H9 (cell line): ENCODE measurements around the gene SMG7. TPM values are rescaled to one million over a fixed set of nuclear protein-coding genes. Genes with fewer than 3 reads are reported as not detected.

ENCODE experiments used
- DNase-seq: peaks from one replicate; pipeline ENCODE4 v3.0.0-alpha.2; 2017
- H2AFZ ChIP-seq: one replicate; pipeline ENCODE4 v1.6.1; 2013; ENCODE audit warnings: mild to moderate bottlenecking, low read length, control low read depth, moderate library complexity
- H2AK5ac ChIP-seq: 2 replicates; pipeline ENCODE4 v1.6.1; 2013; ENCODE audit warnings: low read length, control low read depth, mixed read lengths; ENCODE audit not compliant: insufficient read length
- H2BK120ac ChIP-seq: one replicate; pipeline ENCODE4 v1.6.1; 2013; ENCODE audit warnings: low read depth, mild to moderate bottlenecking, low read length, control low read depth, inconsistent platforms; ENCODE audit not compliant: poor library complexity, severe bottlenecking
- H2BK12ac ChIP-seq: 2 replicates; pipeline ENCODE4 v1.6.1; 2013; ENCODE audit warnings: low read length, control low read depth, mixed read lengths, low read depth; ENCODE audit not compliant: insufficient read length
- H2BK15ac ChIP-seq: 2 replicates; pipeline ENCODE4 v1.6.1; 2013; ENCODE audit warnings: low read depth, low read length, control low read depth
- H2BK20ac ChIP-seq: one replicate; pipeline ENCODE4 v1.6.1; 2013; ENCODE audit warnings: low read depth, mild to moderate bottlenecking, low read length, control low read depth, inconsistent platforms; ENCODE audit not compliant: poor library complexity, severe bottlenecking
- H2BK5ac ChIP-seq: 2 replicates; pipeline ENCODE4 v1.6.1; 2013; ENCODE audit warnings: low read length, control low read depth, mixed read lengths; ENCODE audit not compliant: insufficient read length
- H3K14ac ChIP-seq: 2 replicates; pipeline ENCODE4 v1.6.1; 2013; ENCODE audit warnings: low read length, control low read depth; ENCODE audit not compliant: insufficient read depth
- H3K18ac ChIP-seq: 2 replicates; pipeline ENCODE4 v1.6.1; 2013; ENCODE audit warnings: low read depth, mild to moderate bottlenecking, mixed read lengths, low read length, control low read depth; ENCODE audit not compliant: insufficient read length
- H3K23ac ChIP-seq: 2 replicates; pipeline ENCODE4 v1.6.1; 2013; ENCODE audit warnings: low read length, control low read depth, mixed read lengths, low read depth; ENCODE audit not compliant: insufficient read length
- H3K23me2 ChIP-seq: 2 replicates; pipeline ENCODE4 v1.6.1; 2013; ENCODE audit warnings: low read depth, mild to moderate bottlenecking, mixed read lengths, low read length, control low read depth; ENCODE audit not compliant: insufficient read length, poor library complexity, severe bottlenecking
- H3K27ac ChIP-seq: 2 replicates; pipeline ENCODE4 v1.5.1; 2013; ENCODE audit warnings: low read length, control low read depth, mixed read lengths, low read depth; ENCODE audit not compliant: insufficient read length
- H3K27me3 ChIP-seq: 2 replicates; pipeline ENCODE4 v1.6.1; 2013; ENCODE audit warnings: low read length, control low read depth, inconsistent platforms; ENCODE audit not compliant: insufficient read depth
- H3K4ac ChIP-seq: 2 replicates; pipeline ENCODE4 v1.6.1; 2013; ENCODE audit warnings: low read depth, mild to moderate bottlenecking, control low read depth, inconsistent platforms, low read length, moderate library complexity
- H3K4me1 ChIP-seq: 2 replicates; pipeline ENCODE4 v1.6.1; 2013; ENCODE audit warnings: low read length, control low read depth, inconsistent platforms; ENCODE audit not compliant: insufficient read depth
- H3K4me2 ChIP-seq: 2 replicates; pipeline ENCODE4 v1.6.1; 2013; ENCODE audit warnings: low read length, control low read depth, mixed read lengths; ENCODE audit not compliant: insufficient read length, insufficient read depth
- H3K56ac ChIP-seq: 2 replicates; pipeline ENCODE4 v1.6.1; 2013; ENCODE audit warnings: low read depth, mild to moderate bottlenecking, mixed read lengths, low read length, control low read depth; ENCODE audit not compliant: insufficient read length
- H3K79me1 ChIP-seq: 2 replicates; pipeline ENCODE4 v1.6.1; 2013; ENCODE audit warnings: low read depth, mild to moderate bottlenecking, moderate library complexity, low read length, control low read depth, inconsistent platforms; ENCODE audit not compliant: insufficient read depth, poor library complexity, severe bottlenecking
- H3K79me2 ChIP-seq: 2 replicates; pipeline ENCODE4 v1.6.1; 2013; ENCODE audit warnings: low read length, control low read depth, inconsistent platforms; ENCODE audit not compliant: insufficient read depth
- H3K9ac ChIP-seq: 2 replicates; pipeline ENCODE4 v1.6.1; 2013; ENCODE audit warnings: low read length, control low read depth, mixed read lengths; ENCODE audit not compliant: insufficient read length; ENCODE audit errors: extremely low read depth
- H3K9me3 ChIP-seq: one replicate; pipeline ENCODE4 v1.6.1; 2013; ENCODE audit warnings: low read depth, low read length, inconsistent platforms; ENCODE audit not compliant: control insufficient read depth
- H3T11ph ChIP-seq: one replicate; pipeline ENCODE4 v1.6.1; 2013; ENCODE audit warnings: mild to moderate bottlenecking, low read length, control low read depth, inconsistent platforms
- H4K20me1 ChIP-seq: one replicate; pipeline ENCODE4 v1.6.1; 2013; ENCODE audit not compliant: control insufficient read depth, insufficient read length, insufficient read depth
- H4K5ac ChIP-seq: 2 replicates; pipeline ENCODE4 v1.6.1; 2013; ENCODE audit warnings: low read depth, mild to moderate bottlenecking, mixed read lengths, low read length, control low read depth; ENCODE audit not compliant: insufficient read length
- H4K8ac ChIP-seq: replicated peaks from 2 replicates; pipeline ENCODE4 v1.6.1; 2013; ENCODE audit warnings: low read length, control low read depth, mixed read lengths, low read depth; ENCODE audit not compliant: insufficient read length
- H4K91ac ChIP-seq: 2 replicates; pipeline ENCODE4 v1.6.1; 2013; ENCODE audit warnings: low read depth, mild to moderate bottlenecking, moderate library complexity, mixed read lengths, low read length, control low read depth; ENCODE audit not compliant: insufficient read length
- H3K27ac Mint-ChIP-seq, 3 experiments: 2 replicates in 2 of 3; 3 replicates in 1 of 3; pipeline ENCODE4 v1.8.0; 2020 to 2021; ENCODE audit warnings: mixed read lengths in 3 of 3, mild to moderate bottlenecking in 1 of 3, moderate library complexity in 1 of 3
- H3K27me3 Mint-ChIP-seq: 2 replicates; pipeline ENCODE4 v1.8.0; 2021; ENCODE audit warnings: low read depth, mild to moderate bottlenecking, moderate library complexity, mixed read lengths
- H3K36me3 Mint-ChIP-seq, 3 experiments: 2 replicates in 2 of 3; 3 replicates in 1 of 3; pipeline ENCODE4 v1.8.0; 2020 to 2021; ENCODE audit warnings: low read depth in 3 of 3, mixed read lengths in 3 of 3; ENCODE audit not compliant: insufficient read depth in 1 of 3
- H3K4me1 Mint-ChIP-seq, 2 experiments: 2 replicates each; pipeline ENCODE4 v1.8.0; 2020; ENCODE audit warnings: mixed read lengths in 2 of 2
- H3K4me3 Mint-ChIP-seq, 2 experiments: 2 replicates in 1 of 2; 3 replicates in 1 of 2; pipeline ENCODE4 v1.8.0; 2020 to 2021; ENCODE audit warnings: mild to moderate bottlenecking in 2 of 2, mixed read lengths in 2 of 2, moderate library complexity in 1 of 2
- H3K9me3 Mint-ChIP-seq, 2 experiments: 2 replicates in 1 of 2; 3 replicates in 1 of 2; pipeline ENCODE4 v1.8.0; 2020; ENCODE audit warnings: mild to moderate bottlenecking in 2 of 2, mixed read lengths in 2 of 2, moderate library complexity in 1 of 2
- WGBS: extraction: QIAGEN DNeasy Blood & Tissue Kit; methylation state at CpG from one replicate; pipeline ENCODE4 v1.1.7; 2013; ENCODE audit warnings: missing lambda C conversion rate, low lambda C conversion rate, mixed read lengths; ENCODE audit not compliant: insufficient read length; ENCODE audit errors: extremely low coverage; 5-methylcytosine and 5-hydroxymethylcytosine counted together
- total RNA-seq: library from RNA; stranded (reverse); gene quantifications from 2 replicates; pipeline ENCODE4 v1.2.1, GENCODE V29; 2021
- TF ChIP-seq, protein P1 (sequence below): fragments of 200-600 bp; sonication (generic); conservative IDR thresholded peaks from 3 replicates; pipeline ENCODE4 v1.8.0; 2021; ENCODE audit warnings: antibody characterized with exemption, mild to moderate bottlenecking

SMG7 gene
- total RNA-seq, 1 experiment from 2014 or later, result 77.0 TPM

DNA sequence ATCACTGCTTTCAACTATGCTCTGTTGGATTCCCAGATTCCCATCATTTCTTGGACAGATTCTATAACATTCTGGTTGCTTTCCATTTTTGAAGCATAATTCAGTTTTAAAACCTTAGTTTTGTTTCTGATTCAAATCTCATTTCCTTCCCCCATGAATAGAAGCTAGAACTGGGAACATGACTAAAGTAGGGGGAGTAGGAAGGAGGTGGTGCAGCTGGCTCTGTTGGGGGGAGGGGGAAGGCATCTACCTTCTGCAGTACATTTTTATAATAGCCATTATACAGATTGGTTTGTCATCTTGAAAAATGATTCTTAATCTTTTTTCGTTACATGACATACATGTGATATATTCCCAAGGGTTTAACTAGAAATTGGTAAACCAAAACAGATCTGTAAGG, 48.1 kb downstream of the SMG7 start:
- H4K91ac ChIP-seq, result no peak overlapping the region
- H2BK12ac ChIP-seq, result no peak overlapping the region
- no peak overlapping the region for H3K4me2 ChIP-seq
- no peak overlapping the region for H4K8ac ChIP-seq
- no peak overlapping the region for H2BK120ac ChIP-seq
- no peak overlapping the region for H4K5ac ChIP-seq
- no peaks in the 10 kb centered on the region for H3K4me1 ChIP-seq
- no peaks in the 10 kb centered on the region for H3K9me3 Mint-ChIP-seq
- H3T11ph ChIP-seq, result no peak overlapping the region
- H3K23ac ChIP-seq, result no peak overlapping the region
- no peak overlapping the region for H2BK5ac ChIP-seq
- H3K27me3 ChIP-seq, result no peaks in the 10 kb centered on the region
- peaks cover 8 to 65% (median 53%) of the 10 kb centered on the region in 3 experiments; a peak in 6 of 7 replicates for H3K36me3 Mint-ChIP-seq
- no peaks in the 10 kb centered on the region for H3K79me1 ChIP-seq
- H3K27ac ChIP-seq, result no peak overlapping the region
- H3K23me2 ChIP-seq, result no peaks in the 10 kb centered on the region
- no peak overlapping the region for H2BK20ac ChIP-seq
- no CpG with 5 or more reads among the region's 1 CpG for WGBS
- no peak overlapping the region for H3K14ac ChIP-seq
- no peak for DNase-seq
- peak overlapping the region in 1 of 3 experiments; percentile 75; a peak in 1 of 7 replicates for H3K27ac Mint-ChIP-seq
- no peaks in the 10 kb centered on the region for H3K4me1 Mint-ChIP-seq
- no peak overlapping the region for H2AFZ ChIP-seq
- H4K20me1 ChIP-seq, result no peaks in the 10 kb centered on the region
- no peak overlapping the region for H3K4me3 Mint-ChIP-seq
- TF ChIP-seq, protein P1, sequence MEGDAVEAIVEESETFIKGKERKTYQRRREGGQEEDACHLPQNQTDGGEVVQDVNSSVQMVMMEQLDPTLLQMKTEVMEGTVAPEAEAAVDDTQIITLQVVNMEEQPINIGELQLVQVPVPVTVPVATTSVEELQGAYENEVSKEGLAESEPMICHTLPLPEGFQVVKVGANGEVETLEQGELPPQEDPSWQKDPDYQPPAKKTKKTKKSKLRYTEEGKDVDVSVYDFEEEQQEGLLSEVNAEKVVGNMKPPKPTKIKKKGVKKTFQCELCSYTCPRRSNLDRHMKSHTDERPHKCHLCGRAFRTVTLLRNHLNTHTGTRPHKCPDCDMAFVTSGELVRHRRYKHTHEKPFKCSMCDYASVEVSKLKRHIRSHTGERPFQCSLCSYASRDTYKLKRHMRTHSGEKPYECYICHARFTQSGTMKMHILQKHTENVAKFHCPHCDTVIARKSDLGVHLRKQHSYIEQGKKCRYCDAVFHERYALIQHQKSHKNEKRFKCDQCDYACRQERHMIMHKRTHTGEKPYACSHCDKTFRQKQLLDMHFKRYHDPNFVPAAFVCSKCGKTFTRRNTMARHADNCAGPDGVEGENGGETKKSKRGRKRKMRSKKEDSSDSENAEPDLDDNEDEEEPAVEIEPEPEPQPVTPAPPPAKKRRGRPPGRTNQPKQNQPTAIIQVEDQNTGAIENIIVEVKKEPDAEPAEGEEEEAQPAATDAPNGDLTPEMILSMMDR, result no peak
- H3K9ac ChIP-seq, result no peak overlapping the region
- H3K27me3 Mint-ChIP-seq, result no peaks in the 10 kb centered on the region
- H3K56ac ChIP-seq, result no peak overlapping the region
- H3K9me3 ChIP-seq, result no peaks in the 10 kb centered on the region
- no peak overlapping the region for H3K4ac ChIP-seq
- no peak overlapping the region for H2AK5ac ChIP-seq
- no peak overlapping the region for H3K18ac ChIP-seq
- H3K79me2 ChIP-seq, result no peaks in the 10 kb centered on the region
- no peak overlapping the region for H2BK15ac ChIP-seq
